ENCODE measurements around the gene CHURC1.

Gene CHURC1

GRCh38 chr14:64960762-64961276, 46.6 kb downstream of the CHURC1 start:
- no peak for DNase-seq

- no peak for DNase-seq
Measured at GRCh38 chr14:64963611-64964010, 49.4 kb downstream of the CHURC1 start.

GRCh38 chr14:64965356-64966000, 51.2 kb downstream of the CHURC1 start:
- no peak for DNase-seq

GRCh38 chr14:64966976-64967375, 52.7 kb downstream of the CHURC1 start:
- no peak for DNase-seq

GRCh38 chr14:64968167-64968566, 53.9 kb downstream of the CHURC1 start:
- no peak for DNase-seq

- no peak for DNase-seq
Measured at GRCh38 chr14:64968651-64969050, 54.4 kb downstream of the CHURC1 start.

- DNase-seq, result no peak
Measured at GRCh38 chr14:64970041-64970440, 55.8 kb downstream of the CHURC1 start.

GRCh38 chr14:64970776-64971477, 56.7 kb downstream of the CHURC1 start:
- DNase-seq, result no peak

GRCh38 chr14:64971491-64971942, 57.3 kb downstream of the CHURC1 start:
- DNase-seq, result no peak

GRCh38 chr14:64971943-64972791, 57.9 kb downstream of the CHURC1 start, which contains the start of gene RAB15:
TSS of gene RAB15 (minus strand) at chr14:64972336. CDS start at chr14:64972076, 260 bp downstream.
- peak; percentile 13 to 18 for DNase-seq

- no peak for DNase-seq
Measured at GRCh38 chr14:64973026-64973442, 58.8 kb downstream of the CHURC1 start.

GRCh38 chr14:64973826-64974225, 59.6 kb downstream of the CHURC1 start:
- DNase-seq, result no peak

- DNase-seq, result no peak
Measured at GRCh38 chr14:64974563-64974962, 60.3 kb downstream of the CHURC1 start.

GRCh38 chr14:64979336-64980074, 65.2 kb downstream of the CHURC1 start:
- no peak for DNase-seq

- DNase-seq, result peak in 1 of 2 experiments; percentile 14
Measured at GRCh38 chr14:64983439-64984310, 69.4 kb downstream of the CHURC1 start.

Data from activated CD4-positive, alpha-beta T cell treated with anti-CD3 and anti-CD28 coated beads, Interleukin-2, amount 50 U/mL, for 4 hours (primary cell).